Stomach (tissue), 4 donors: ENCODE measurements around the gene ZNF92.

Source experiments
- EP300 ChIP-seq: sonication (generic); formaldehyde crosslinking; IDR thresholded peaks from one replicate; pipeline ENCODE4 v1.6.1; 2017; ENCODE audit warnings: antibody characterized with exemption
- POLR2A ChIP-seq, 4 donors: fragments of 450-650 bp; IDR thresholded peaks; one replicate each; pipeline ENCODE4 v1.6.1; 2016; ENCODE audit warnings: antibody characterized with exemption in 4 of 4, control low read depth in 2 of 4, mild to moderate bottlenecking in 1 of 4, moderate library complexity in 1 of 4
- POLR2AphosphoS5 ChIP-seq, 3 donors: sonication (generic); formaldehyde crosslinking; IDR thresholded peaks; one replicate each; pipeline ENCODE4 v1.6.1; 2016; ENCODE audit warnings: antibody characterized with exemption in 3 of 3
- TF ChIP-seq, protein P1 (sequence below), 7 experiments: fragments of 450-650 bp in 4 of 7; fragments of 200-600 bp in 3 of 7; sonication (generic) in 3 of 7; IDR thresholded peaks; one replicate each; pipeline ENCODE4 v1.5.1; 2016 to 2019; ENCODE audit warnings: antibody characterized with exemption in 7 of 7, control low read depth in 2 of 7, mild to moderate bottlenecking in 1 of 7

DNA sequence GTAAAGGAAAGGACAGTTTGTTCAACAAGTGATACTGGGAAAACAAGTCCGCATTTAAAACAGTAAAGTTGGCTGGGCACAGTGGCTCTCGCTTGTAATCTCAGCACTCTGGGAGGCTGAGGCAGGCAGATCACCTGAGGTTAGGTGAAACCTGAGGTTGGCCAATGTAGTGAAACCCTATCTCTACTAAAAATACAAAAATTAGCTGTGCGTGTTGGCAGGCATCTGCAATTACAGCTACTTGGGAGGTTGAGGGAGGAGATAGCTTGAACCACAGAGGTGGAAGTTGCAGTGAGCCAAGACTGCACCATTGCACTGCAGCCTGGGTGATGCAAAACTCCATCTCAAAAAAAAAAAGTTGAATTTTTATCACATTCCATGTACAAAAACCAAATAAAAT is 35.7 kb downstream of the ZNF92 start:
- TF ChIP-seq, protein P1, sequence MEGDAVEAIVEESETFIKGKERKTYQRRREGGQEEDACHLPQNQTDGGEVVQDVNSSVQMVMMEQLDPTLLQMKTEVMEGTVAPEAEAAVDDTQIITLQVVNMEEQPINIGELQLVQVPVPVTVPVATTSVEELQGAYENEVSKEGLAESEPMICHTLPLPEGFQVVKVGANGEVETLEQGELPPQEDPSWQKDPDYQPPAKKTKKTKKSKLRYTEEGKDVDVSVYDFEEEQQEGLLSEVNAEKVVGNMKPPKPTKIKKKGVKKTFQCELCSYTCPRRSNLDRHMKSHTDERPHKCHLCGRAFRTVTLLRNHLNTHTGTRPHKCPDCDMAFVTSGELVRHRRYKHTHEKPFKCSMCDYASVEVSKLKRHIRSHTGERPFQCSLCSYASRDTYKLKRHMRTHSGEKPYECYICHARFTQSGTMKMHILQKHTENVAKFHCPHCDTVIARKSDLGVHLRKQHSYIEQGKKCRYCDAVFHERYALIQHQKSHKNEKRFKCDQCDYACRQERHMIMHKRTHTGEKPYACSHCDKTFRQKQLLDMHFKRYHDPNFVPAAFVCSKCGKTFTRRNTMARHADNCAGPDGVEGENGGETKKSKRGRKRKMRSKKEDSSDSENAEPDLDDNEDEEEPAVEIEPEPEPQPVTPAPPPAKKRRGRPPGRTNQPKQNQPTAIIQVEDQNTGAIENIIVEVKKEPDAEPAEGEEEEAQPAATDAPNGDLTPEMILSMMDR (IDR thresholded peaks at IDR 0.05), result no peak
- no peak for TF ChIP-seq POLR2A (IDR thresholded peaks at IDR 0.05)
- TF ChIP-seq EP300, result no peak
- no peak for TF ChIP-seq POLR2AphosphoS5 (IDR thresholded peaks at IDR 0.05)
